Dermis blood vessel endothelial cell (primary cell): ENCODE data around the gene CDH22. TPM values are rescaled to one million over a fixed set of nuclear protein-coding genes. Genes with fewer than 3 reads are reported as not detected.

Experiments
- DNase-seq: peaks from one replicate; pipeline ENCODE4 v3.0.0; 2010
- total RNA-seq: library from RNA; depleted of rRNA; stranded (reverse); fragments of >200 nt; gene quantifications from 2 replicates; pipeline ENCODE4 v1.2.3, GENCODE V29; 2014

CDH22 gene
- total RNA-seq, 1 donor from 2014 or later = not detected

DNA sequence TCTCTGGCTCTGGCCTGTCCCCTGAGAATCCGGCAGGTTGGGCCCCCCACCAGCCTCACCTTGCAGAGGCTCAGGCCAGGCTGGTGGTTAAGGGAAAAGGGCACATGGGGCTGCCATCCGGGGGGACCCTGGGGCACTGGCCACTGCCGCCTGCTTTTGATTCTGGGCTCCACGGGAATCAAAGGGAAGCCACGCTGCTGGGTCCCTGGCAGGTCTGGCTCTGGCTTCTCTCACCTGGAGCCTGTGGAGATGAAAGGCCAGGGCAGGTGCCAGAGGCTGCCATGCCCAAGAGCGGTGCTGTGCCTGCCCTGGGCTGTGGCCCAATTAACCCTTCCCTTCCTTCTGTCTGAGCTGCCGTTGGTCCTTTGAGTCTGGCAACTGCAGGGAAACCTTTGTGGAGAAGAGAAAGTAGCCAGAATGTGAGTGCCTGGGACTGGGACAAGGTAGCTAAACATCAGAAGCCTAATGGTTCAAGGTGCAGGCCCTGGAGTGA, 9.4 kb upstream of the CDH22 start:
- no peak for DNase-seq

DNA sequence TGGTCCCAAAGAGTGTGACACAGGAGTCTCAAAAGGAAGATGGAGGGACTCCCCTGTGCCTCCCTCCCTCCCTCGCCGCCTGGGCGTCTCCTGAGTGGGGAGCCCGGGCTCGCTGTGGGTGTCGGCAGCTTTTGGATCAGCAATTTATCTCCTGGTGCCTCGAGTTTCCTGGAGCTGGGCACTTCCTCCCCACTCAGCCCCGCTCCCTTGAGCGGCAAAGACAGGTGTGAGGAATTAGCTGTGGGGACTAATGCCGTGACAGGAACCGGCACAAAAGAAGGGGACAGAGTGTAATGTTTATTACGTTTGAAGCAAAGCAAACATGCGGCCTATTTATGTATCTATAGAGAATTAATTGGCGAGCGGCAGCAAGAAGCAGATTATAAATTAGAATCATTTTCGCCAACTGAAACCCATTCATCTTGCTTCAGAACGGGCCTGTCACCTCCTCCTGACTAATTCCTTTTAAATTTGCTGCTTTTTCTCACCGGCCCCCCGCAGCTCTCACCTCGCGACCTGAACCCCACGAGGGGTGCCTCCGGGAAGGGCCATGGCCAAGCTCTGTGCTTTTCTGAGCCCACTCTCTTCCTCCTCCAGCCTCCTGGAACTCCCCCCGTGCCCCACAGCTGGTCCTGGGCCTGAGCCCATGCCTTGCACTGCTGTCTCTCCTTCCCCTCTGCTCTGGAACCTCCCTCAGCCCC, 8.8 kb upstream of the CDH22 start:
- DNase-seq = no peak

DNA sequence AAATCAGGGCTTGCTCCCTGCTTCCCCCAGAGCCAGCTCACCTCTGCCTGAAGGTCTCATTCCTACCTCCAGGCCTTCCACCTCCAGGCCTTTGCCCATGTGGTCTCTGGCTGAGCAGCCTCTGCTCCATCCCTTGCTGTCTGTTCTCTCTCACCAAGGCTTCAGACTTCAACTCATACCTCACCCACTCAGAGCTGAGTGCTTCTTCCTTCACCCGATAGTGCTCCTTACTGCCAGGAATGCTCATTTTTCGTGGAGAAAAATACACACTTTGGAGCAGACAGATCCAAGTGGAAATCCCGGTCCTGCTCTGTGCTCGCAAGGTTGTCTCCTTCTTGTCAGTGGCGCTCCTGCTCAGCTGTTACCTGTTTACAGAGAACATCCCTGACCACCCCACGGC, 7.0 kb upstream of the CDH22 start:
- no peak for DNase-seq

- no peak for DNase-seq
Observed at GRCh38 chr20:46312945-46313861, 4.9 kb upstream of the CDH22 start.

- no peak for DNase-seq
Observed at GRCh38 chr20:46312075-46312944, 4.0 kb upstream of the CDH22 start.

GRCh38 chr20:46311719-46312074, 3.4 kb upstream of the CDH22 start:
- no peak for DNase-seq

DNA sequence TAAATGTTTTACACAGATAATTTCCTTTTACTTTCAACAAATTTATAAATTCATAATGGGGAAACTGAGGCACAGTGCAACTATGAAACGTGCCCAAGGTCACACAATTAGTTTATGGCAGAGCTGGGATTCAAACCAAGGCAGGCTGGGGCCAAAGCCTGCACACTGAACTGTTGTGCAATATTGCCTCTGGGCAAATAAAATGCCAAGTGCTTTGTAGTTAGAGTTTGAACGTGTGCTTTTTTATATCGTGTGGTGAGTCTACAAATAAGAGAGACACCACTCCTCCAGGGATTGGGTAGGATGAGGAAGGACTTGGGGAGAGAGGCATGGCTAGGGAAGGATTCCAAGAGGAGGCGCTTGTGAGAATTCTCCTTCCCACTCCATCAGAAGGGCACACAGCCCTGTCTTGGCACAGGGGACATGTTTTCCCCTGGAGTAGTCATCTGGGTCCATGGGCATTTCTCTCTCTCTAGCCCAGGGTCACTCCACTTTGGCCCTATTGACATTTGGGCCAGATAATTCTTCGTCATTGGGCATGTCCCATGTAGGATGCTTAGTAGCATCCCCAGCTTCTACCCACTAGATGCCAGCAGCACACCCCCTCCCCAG, 2.8 kb upstream of the CDH22 start:
- no peak for DNase-seq

GRCh38 chr20:46309945-46310344, 1.6 kb upstream of the CDH22 start:
- no peak for DNase-seq

GRCh38 chr20:46307999-46308257, 370 bp downstream of the CDH22 start:
- DNase-seq = no peak

DNA sequence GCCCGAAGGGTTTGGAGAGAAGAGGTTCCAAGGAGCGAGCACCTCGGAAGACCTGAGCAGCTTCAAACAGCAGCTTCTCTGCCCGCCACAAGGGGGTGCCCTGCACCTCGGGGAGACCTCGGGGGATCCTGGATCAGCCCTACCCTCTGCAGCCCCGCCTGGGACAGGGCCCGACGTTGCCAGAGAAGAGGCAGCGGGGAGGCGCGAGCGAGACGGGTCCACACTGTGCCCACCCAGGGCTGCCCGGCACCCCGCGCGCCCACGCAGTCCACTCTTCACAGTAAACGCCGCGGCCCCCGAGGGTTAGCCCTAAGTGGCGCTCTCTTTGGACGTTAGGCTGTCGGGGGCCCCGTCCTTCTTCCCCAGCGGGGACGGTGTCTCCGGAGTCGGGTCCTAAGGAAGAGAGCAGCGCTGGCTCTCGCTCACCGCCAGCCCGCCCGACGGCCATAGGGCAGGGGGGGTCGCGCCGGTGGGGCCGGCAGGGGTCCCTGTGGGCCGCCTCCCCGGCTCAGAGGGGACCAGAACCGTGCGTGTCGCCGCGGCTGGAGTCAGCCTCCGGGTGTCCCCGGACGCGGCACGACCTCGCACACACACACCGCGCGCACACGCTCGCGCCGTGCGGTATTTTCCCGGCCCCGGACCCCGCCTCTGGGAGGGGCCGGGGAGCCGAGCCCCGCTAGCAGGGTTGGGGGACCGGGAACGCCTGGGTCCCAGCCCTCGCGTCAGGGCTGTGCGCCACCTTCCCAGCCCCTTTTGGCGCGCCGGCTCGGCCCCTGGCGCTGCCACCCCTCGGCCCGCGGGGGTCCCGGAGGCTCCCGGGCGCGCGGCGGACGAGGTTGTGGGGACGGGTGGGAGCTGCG, 929 bp downstream of the CDH22 start:
- peak; percentile 61 for DNase-seq

DNA sequence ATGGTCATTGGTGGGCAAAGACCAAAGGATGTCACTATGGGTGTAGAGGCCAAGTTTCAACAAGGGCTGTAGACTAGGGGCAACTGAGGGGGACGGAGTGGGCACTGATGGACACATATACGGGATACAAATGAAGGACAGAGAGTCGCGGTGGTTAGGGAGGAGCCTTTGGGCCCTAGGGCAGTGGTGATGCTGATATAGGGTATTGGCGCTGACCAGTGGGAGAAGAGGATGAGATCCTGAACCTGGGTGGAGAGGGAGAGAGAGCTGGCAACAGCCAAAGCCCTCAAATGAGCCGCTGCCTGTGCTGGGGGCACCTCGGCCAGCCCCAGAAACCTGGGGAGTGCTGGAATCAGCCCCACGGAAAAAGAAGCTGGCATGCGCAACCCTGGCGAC, 1.6 kb downstream of the CDH22 start:
- no peak for DNase-seq

- DNase-seq = no peak
Observed at GRCh38 chr20:46305973-46306360, 2.3 kb downstream of the CDH22 start.

- no peak for DNase-seq
Observed at GRCh38 chr20:46305331-46305972, 2.8 kb downstream of the CDH22 start.

DNA sequence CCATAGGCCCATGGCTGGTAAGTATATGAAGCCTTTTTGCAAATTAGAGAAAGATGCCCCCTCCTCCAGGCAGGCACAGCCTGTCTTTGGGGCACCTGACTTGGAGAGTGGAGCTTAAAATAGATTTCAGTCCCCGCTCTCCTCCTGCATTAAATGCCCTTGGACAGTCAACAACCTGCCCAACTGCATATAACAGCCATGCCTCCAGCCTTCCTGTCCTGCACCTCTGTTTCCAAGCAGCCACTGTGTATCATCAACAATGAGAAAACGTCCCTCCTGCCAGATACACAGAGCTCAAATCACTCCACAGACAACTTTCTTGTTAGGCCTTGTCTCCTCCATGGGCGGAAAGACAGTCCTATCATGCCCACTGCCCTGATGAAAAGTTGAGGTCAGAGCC, 3.4 kb downstream of the CDH22 start:
- no peak for DNase-seq

- DNase-seq = no peak
Observed at GRCh38 chr20:46304361-46304760, 3.9 kb downstream of the CDH22 start.

- DNase-seq = no peak
Observed at GRCh38 chr20:46303176-46303956, 4.9 kb downstream of the CDH22 start.

DNA sequence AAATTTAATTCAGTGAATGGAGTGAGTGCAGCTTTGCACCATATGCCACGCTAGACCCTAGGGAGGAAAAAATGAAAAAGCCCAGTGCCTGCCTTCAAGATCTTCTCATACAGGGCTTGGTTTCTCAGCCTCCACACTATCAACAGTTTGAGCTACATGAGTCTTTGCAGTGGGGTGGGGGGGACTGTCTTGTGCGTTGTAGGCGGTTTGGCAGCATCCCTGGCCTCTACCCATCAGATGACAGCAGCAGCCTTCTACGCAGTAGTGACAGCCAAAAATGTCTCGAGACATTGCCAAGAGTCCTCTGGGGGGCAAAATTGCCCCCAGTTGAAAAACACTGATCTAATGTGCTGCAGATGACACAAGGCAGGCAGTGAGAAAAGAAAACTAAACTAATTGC, 6.2 kb downstream of the CDH22 start:
- no peak for DNase-seq

DNA sequence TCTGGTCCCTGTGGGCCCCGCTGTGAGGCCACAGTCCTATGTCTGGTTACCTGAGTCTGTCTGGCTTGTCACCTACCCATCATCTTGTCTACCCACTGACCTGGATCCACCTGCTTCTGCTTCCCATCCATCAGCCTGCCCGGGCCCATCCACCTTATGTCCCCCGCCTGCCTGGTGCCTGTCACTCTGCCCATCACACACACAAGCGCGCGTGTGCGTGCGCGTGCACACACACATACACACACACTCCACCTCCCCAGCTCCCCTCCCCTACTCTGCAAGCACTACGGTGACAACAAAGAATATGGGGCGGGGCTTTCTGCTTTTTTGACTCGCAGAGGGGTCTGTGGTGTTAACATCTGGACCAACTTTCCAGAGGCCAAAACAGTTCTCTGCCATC, 8.0 kb downstream of the CDH22 start:
- DNase-seq = no peak

DNA sequence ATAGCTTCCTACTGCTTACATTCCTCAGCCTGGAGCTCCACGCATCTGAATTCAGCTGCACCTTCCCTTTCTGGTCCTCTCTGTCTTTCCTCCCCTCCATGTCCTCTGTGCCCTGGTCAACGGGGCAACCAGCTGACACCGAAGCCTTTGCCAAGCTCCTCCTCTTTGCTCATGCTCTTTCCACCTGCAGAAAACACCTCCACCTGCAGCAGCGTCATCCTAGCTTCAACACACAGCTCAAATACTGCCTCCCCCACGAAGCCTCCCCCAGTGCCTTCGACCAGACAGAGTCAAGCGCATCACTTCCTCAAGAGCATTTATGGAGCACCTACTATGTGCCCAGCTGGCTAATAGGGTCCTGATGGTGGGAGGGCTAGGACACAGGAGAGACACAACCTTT, 9.2 kb downstream of the CDH22 start:
- DNase-seq = no peak

DNA sequence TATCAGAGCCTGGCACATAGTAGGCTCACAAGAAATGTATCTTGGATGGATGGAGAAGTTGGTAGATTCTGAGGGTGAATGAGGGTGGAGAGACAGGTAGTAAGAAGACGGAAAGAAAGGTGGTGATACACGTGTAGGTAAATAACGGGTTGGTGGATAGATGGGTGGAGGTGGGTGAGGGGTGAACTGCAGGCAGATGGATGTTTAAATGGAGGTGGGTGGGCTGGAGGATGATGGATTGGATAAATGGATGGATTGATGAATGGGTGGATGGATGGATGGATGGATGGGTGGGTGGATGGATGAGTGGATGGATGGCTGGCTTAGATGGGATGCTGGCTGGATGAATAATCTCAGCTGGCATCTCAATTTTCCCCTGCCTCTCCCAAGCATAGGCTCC, 9.9 kb downstream of the CDH22 start:
- DNase-seq = no peak
